ENCODE measurements around the gene MC3R. TPM values are rescaled to one million over a fixed set of nuclear protein-coding genes. Genes with fewer than 3 reads are reported as not detected.

MC3R gene
- total RNA-seq, 4 donors from 2014 or later = not detected

GRCh38 chr20:56259948-56260347 is 11.4 kb downstream of the MC3R start:
- no peaks in the 10 kb centered on the region for H3K9me3 ChIP-seq
- TF ChIP-seq POLR2AphosphoS5 (IDR thresholded peaks at IDR 0.05) (no peak), CTCF (IDR thresholded peaks at IDR 0.05) (no peak), EP300 (IDR thresholded peaks at IDR 0.05) (no peak)
- no peak overlapping the region for H3K4me3 ChIP-seq
- WGBS, 2 donors (ENCODE audit: low coverage in 1 of 2) = 56 to 67% methylated on average over 1 to 2 of the region's 2 CpGs
- H3K27ac ChIP-seq = no peak overlapping the region
- peaks cover 13% of the 10 kb centered on the region for H3K27me3 ChIP-seq
- H3K36me3 ChIP-seq = no peaks in the 10 kb centered on the region
- no peak for ATAC-seq
- no peaks in the 10 kb centered on the region for H3K4me1 ChIP-seq

- Histone ChIP-seq H3K27me3 (peaks cover 20% of the 10 kb centered on the region), H3K4me3 (no peak overlapping the region), H3K36me3 (no peaks in the 10 kb centered on the region), H3K4me1 (no peaks in the 10 kb centered on the region), H3K9me3 (no peaks in the 10 kb centered on the region), H3K27ac (no peak overlapping the region)
- TF ChIP-seq POLR2AphosphoS5 (IDR thresholded peaks at IDR 0.05) = no peak
- TF ChIP-seq CTCF (IDR thresholded peaks at IDR 0.05) = no peak
- TF ChIP-seq EP300 (IDR thresholded peaks at IDR 0.05) = no peak
- TF ChIP-seq POLR2A (IDR thresholded peaks at IDR 0.05) = no peak
- no peak for ATAC-seq
Observed at GRCh38 chr20:56268536-56268935, 20.0 kb downstream of the MC3R start.

- Histone ChIP-seq H3K27me3 (peaks cover 17% of the 10 kb centered on the region), H3K36me3 (no peaks in the 10 kb centered on the region), H3K27ac (no peak overlapping the region), H3K4me1 (no peaks in the 10 kb centered on the region), H3K9me3 (no peaks in the 10 kb centered on the region), H3K4me3 (no peak overlapping the region)
- TF ChIP-seq POLR2A (IDR thresholded peaks at IDR 0.05) = no peak
- no peak for TF ChIP-seq EP300 (IDR thresholded peaks at IDR 0.05)
- TF ChIP-seq POLR2AphosphoS5 (IDR thresholded peaks at IDR 0.05) = no peak
- no peak for TF ChIP-seq CTCF (IDR thresholded peaks at IDR 0.05)
- no peak for ATAC-seq
- no CpG with 5 or more reads among the region's 4 CpGs for WGBS, 2 donors (ENCODE audit: low coverage in 1 of 2)
Observed at GRCh38 chr20:56271974-56272373, 23.4 kb downstream of the MC3R start.

GRCh38 chr20:56273491-56273890 is 25.0 kb downstream of the MC3R start:
- no peaks in the 10 kb centered on the region for H3K36me3 ChIP-seq
- no peak overlapping the region for H3K4me3 ChIP-seq
- peaks cover 21% of the 10 kb centered on the region for H3K27me3 ChIP-seq
- WGBS, 2 donors (ENCODE audit: low coverage in 1 of 2) = 66 to 79% methylated on average over 2 of the region's 2 CpGs
- no peaks in the 10 kb centered on the region for H3K9me3 ChIP-seq
- TF ChIP-seq CTCF (IDR thresholded peaks at IDR 0.05) = no peak
- TF ChIP-seq EP300 (IDR thresholded peaks at IDR 0.05) = no peak
- TF ChIP-seq POLR2AphosphoS5 (IDR thresholded peaks at IDR 0.05) = no peak
- no peak for TF ChIP-seq POLR2A (IDR thresholded peaks at IDR 0.05)
- H3K27ac ChIP-seq = no peak overlapping the region
- no peaks in the 10 kb centered on the region for H3K4me1 ChIP-seq
- no peak for ATAC-seq

GRCh38 chr20:56274156-56274555 is 25.6 kb downstream of the MC3R start:
- H3K4me1 ChIP-seq = no peaks in the 10 kb centered on the region
- no peak for ATAC-seq
- no peaks in the 10 kb centered on the region for H3K9me3 ChIP-seq
- TF ChIP-seq EP300 (IDR thresholded peaks at IDR 0.05) (no peak), POLR2AphosphoS5 (IDR thresholded peaks at IDR 0.05) (no peak), POLR2A (IDR thresholded peaks at IDR 0.05) (no peak), CTCF (IDR thresholded peaks at IDR 0.05) (no peak)
- no peak overlapping the region for H3K27ac ChIP-seq
- H3K4me3 ChIP-seq = no peak overlapping the region
- H3K36me3 ChIP-seq = no peaks in the 10 kb centered on the region
- WGBS, 2 donors (ENCODE audit: low coverage in 1 of 2) = 82 to 83% methylated on average over 4 of the region's 6 CpGs
- peaks cover 21% of the 10 kb centered on the region for H3K27me3 ChIP-seq
